NCI-H2029 (cell line): ENCODE measurements around the gene CLGN.

Experiments
- DNase-seq: peaks from one replicate; lab custom pipeline; 2025; lab: John Stamatoyannopoulos, UW

The CLGN gene

DNA sequence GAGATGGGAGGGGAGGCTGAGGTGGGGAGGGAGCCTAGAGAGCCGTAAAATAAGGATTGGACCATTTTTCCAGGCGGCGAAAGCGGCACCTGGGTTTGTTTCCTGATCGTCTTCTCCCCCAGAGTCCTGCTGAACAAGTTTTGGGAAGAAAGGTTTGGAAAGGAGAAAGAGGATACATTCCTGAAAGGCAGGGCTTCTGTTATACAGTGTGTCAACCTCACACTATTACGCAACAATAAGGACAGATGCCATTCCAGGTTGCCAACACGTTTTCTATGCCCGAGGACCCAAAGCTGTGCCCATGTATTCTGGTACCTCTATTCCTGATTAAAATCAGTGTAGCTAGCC lies 53.3 kb downstream of the CLGN start:
- no peak for DNase-seq

DNA sequence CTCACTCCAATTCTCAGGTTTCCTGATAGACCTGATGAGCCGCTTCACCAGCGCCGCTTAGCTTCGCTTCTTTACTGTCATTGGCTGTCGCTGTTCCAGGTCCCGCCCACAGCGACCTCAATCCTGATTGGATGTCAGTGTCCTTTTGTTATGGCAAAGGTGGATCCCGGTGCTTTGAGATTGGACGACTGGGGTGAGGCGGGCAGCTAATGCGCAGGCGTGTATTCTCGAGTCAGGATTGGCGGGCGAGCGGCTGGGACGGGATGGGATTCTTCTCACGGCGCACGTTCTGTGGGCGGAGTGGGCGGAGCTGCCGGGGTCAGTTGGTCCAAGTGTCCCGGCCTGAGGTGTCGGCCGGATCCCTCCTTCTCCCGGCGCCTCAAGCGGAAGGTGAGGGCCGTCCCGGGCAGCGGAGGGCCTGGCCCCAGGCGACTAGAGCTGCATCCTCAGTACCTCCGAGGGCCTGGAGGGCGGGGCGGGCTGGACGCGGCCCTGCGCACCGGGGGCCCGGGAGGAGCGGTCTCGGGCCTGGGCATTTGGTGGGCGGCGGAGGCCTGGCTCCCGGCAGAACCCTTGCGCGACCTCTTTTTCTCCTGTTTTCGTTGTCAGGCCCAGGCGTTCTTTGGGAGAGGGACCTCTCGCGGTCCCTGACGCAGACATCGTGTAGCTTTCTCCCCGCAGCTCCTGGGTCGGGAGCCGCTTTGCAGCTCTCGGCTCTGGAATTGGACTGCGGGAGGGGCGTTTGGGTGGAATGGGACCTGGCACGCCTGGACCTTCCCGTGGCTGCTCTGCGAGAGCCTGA lies 53.9 kb downstream of the CLGN start, which contains the start of gene SCOC:
TSS of gene SCOC (plus strand) at position 319 of the 802 bp plus-strand sequence. CDS start 5,525 bp downstream, outside the sequence.
- peak; percentile 98 for DNase-seq

DNA sequence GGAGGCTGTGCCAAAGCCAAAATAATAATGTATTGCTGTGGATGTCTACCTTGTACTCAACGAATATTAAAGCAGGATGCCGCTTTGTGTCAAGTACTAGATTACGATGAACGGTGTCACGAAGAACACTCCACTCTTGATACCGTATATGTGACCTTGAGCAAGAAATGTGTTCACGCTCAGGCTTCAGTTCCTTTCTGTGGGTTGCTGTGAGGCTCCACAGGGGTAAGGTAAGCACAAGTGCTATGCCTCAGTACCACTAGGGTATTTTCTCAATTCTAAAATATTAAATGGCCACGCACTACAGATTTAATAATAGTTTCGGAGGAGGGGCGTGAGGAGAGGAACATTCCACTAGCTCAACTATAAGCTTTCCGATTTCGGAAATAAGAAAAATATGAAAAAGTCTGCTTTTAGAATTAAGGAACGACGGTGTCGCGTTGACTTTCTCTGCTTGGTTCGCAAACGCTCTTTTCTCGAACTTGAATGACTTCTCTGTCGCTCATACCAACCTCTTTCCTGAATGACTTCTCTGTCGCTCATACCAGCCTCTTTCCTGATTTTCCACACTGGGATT lies 54.6 kb downstream of the CLGN start:
- DNase-seq: no peak

DNA sequence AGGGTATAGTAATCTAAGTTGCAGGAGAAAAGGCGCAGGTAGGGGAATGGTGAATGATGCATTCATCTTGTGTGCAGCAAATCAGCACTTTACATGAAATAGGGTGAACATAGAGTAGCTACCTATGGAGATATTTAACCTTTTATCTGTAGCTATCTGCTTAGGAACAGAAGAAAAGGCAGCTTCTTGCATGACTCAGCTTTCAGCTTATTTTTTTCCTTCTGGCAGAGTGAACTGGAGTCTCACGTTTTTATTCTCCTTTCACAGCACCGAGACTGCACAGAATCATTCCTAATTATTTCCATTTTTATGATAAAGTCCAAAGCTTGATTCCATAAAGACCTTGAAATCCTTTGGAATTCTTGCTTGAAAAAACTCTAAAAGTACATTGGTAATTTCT lies 58.8 kb downstream of the CLGN start:
- no peak for DNase-seq

DNA sequence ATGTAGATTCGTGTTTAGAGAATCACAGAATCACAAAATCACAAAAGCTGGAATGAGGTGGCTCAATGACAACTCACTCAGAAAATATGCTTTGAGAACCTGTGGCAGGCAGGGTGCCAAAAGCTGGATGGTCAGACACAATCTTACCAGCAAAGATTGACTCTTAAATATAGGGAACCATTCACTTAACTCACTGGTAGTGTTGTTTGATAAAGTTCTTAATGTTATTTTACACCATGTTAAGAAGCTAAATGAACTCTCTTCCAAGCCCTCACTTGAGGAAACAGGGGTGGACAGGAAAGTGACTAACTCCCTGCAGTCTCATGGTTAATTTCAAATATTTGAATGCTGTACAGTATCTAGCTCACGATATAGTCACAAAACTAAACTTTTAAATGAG lies 59.7 kb downstream of the CLGN start:
- no peak for DNase-seq

DNA sequence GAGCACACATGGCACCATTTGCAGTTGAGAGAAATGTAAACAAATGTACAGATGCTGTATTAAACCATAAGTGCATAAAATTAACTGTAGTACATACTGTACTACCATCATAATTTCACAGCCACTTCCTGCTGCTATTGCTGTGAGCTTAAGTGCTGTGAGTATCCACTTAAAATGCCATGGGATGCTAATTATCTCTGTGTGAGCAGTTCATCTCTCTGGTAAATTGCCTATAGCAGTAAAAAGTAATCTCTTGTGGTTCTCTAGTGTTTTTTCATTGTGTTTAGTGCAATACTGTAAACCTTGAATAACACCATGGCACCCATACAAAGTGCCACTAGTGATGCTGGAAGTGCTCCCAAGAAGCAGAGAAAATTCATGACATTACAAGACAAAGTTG lies 63.9 kb downstream of the CLGN start:
- peak; percentile 59 for DNase-seq

DNA sequence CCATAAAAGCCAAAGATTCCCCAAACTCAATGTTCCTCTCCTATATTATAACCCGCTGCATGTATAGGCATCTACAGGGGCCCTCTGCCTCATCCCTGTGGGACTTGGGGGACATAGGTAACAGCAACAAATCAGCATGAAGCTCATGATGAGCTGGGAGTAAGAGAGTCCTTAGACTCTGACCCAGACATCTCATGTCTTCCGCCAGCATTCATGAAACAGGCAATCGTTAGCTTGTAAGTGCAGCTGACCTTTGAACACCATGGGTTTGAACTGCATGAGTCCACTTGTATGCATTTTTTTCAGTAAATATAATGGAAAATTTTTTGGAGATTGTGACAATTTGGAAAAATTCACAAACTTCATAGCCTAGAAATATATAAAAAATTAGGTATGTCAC lies 64.4 kb downstream of the CLGN start:
- no peak for DNase-seq

DNA sequence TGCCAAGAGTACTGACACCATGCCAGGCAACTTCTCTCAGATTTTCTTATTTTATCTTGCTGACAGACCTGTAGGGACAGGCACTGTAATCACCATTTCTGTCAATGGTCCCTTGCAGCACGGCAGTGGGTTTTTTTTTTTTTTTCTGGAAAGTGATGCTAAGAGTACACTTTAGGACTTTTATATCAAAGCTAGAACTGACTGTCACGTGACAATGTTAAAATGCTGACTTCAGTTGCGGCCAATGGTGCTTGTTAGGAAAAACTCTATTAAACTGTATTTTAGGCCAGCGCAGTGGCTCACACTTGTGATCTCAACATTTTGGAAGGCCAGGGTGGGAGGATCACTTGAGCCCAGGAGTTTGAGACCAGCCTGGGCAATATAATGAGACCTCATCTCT lies 66.3 kb downstream of the CLGN start:
- DNase-seq: no peak

DNA sequence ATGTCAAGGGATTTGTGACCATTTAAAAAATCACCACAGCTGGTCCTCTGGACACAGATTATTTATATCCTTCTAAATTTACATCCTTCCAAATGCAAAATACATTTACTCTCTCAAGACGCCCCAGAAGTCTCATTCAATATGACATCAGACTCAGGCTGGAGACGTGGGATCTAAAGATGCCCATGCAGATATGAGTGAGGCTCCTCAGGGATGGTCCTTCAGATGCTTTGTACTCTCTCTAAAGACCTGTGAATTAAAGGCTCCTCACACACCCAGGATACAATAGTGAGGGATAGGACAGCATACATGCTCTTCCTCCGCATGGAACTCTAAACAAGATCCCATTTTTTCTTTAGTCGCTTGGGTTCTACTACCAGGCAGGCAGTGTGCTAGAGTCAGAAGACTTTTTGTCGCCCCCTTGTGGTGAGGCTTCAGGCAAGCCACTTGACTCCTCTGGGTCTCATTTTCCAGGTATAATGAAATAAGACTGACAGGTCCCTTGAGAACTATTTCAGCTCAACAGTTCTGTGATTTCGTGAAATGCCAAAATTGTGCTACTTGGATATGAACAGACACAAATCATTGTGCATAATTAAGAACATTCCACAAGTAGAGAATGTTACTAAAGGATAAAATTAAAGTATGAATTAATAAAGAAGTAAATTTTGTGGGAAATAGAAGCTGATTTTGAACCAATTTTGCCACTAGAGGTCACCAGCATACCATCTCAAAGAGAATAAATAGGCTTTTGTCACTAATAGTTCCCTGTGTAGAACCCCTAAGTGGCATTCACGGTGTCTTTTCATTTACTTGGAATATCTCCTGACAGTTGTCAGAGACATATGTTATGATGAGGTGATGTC lies 67.7 kb downstream of the CLGN start:
- peak; percentile 83 for DNase-seq

DNA sequence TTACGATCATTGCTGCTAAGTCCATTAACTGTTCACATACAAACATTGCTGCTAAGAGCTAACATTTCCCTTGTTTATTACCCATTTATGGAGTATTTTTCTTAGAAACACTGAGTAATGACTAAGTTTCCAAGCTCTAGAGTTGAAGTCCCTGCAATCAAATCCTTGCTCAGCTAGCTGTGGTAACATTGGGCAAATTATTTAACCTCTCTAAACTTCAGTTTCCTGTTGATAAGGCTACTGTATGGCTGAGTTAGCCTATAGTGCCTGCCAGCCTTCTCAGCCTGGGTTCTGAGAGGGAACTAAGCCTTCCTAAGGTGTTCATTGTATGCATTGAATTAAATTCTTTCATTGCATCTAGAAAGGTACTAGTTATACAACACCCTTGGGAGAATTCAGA lies 69.2 kb downstream of the CLGN start:
- DNase-seq: no peak

DNA sequence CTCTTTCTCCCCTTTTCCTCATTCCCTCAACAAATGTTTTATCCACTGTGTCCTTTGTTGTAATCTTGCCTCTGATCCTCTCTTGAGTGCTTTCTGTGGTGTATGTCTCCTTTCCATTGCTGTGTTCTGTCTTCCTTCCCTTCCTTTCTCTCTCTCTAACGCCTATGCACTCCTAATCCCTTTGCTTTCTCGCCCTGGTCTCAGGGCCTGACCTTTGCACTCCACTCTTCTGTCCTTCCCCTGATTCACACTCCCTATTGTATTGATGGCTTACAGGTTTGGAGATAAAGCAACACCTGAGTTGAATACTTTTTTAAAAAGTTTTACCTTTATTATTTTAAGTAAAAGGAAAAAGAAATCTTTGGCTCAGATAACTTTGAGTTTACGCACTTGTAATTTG lies 69.6 kb downstream of the CLGN start:
- DNase-seq: no peak

DNA sequence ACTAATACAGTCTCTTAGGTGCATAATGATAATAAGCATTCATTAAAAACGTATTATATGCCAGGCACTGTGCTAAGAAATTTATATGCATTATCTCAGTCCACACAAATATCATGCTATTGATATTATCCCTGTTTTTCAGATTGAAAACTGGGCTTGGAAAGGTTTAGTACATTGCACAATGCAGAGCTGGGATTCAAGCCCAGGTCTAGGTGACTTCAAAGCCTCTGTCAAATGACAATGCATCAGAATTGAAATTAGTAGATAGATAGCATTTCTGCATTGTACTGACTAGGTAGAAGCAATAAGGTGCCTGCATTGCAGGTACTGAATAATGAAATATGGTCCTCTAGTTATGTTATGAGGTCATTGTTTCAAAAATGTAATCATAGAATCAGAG lies 72.2 kb downstream of the CLGN start:
- DNase-seq: no peak

DNA sequence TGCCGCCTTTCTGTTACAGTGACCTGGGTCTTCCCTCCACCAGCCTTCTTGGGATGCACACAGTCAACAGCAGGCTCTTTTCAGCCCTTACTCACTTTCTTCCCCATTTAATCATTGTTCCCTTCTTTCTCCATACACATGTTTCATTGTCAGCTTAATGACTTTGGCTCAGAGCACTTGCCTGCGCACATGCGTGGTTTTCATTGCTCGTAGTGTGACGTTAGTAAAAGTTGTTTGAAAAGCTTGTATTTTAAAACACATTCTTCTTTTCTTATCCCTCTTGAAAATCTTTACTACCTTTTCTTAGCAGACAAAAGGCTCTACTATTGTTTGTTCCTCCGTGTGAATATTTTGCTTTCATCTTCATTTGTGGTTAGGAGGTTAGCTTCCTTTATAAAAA lies 73.7 kb downstream of the CLGN start:
- DNase-seq: no peak

DNA sequence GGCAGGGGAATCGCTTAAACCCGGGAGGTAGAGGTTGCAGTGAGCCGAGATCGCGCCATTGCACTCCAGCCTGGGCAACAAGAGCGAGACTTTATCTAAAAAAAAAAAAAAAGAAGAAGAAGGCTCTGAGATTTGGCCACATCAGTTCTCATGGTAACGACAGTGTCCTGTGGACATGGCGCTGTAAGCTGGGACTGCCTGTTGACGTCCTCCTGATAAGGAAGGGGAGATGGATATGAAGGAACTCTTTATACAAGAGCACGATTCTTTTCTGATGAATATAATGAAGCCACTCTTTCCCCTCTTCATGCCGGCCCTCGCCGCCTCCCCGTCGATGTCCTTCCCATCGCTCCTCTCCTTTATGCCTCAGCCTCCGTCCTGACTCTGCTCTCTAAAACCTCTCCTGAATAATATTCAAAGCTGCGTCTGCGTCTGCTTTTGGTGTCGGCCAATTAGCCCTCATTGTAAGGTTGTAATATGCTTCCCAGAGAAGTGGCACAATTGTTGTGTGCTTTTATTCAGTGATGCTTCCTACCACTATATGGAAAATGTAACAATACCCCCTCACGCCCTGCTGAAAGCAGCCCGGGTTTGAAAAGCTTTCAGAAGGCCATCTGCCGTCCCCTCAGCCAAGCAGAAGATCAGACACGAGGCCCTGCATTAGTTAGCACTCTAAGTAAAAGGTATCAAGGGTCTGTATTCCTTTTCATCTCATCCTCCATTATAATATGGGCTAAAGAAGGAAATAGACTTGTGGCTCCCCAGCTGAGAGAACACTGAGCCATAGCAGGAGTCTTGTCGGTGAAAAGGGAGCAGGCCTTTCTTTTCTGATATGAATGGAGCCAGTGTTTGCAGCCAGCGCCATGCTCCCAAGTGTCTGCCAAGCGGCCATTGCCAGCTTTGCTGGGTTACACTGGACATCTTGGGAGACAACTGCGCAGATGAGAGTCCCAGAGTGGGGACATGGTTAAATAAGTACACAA lies 76.1 kb downstream of the CLGN start:
- no peak for DNase-seq

DNA sequence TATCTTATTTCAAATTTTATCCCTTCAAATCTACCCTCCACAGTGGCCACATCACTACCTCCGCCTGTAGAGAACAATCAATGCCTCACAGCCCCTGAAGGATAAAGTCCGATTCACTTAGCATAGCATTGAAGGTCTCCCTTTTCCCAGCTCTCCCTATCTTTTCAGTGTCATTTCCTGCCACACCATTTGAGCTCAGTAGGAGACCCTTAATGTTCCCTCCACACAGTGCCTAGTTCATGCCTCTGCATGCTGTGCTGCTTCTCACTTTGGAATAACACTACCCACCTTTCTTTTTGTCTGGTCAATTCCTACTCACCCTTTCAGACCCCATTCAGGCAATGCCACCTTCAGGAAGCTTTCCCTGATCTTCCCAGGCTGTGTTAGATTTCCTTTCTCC lies 77.6 kb downstream of the CLGN start:
- no peak for DNase-seq

DNA sequence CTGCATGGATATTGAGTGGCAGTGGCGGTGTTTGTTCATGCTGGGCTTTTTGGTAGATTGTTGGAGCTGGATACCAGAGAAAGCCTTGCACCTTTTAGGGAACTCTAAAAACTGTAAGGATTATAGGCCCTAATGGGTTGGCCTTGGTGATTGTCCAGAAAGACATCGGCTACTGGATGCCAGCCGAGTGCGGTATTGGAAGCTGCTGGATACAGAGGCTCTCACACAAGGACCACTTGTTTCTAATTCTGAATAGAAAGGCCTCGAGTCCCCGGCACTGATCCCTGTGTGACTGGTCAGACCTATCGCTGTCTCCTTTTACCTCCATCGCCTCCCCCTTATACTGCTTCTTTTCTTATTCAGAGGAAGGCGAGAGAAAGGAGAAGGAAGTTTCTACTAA lies 81.3 kb downstream of the CLGN start:
- DNase-seq: no peak

DNA sequence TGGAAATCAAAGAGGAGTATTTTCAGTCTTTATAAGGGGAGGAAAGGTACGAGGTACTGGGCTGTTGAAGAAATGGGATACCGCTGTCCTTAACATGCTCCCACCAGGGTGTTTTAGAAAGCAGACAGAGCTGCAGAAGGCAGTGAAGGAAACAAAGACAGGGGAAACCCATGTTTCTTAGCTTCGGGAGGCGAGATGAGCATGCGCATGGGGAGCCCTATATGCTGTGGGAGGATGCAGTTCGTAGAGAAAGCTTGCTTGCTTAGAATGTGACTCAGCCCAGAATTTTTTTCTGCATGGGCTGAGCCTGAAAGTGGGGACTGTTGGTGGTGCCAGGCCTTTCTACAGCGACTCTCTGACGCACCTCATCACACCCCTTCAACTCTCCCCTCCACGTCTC lies 82.8 kb downstream of the CLGN start:
- DNase-seq: no peak

DNA sequence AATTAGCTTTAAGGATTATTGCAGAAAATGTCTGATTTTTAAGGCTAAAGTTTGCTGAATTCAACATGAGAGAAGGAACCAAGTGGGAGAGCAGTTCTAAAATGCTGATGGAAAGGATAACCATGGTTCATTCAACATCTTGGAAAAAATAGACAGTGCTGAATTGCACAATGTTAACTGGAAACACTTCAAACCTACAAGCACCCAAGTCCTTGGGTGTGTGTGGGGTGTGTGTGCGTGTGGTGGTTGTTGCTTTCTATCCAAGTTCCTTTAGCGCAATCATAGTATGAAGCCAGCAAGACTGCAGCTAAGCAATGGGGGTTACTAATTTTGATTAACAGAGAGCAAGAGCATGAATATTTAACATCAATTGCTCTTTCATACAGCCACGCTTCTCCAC lies 83.3 kb downstream of the CLGN start:
- no peak for DNase-seq

DNA sequence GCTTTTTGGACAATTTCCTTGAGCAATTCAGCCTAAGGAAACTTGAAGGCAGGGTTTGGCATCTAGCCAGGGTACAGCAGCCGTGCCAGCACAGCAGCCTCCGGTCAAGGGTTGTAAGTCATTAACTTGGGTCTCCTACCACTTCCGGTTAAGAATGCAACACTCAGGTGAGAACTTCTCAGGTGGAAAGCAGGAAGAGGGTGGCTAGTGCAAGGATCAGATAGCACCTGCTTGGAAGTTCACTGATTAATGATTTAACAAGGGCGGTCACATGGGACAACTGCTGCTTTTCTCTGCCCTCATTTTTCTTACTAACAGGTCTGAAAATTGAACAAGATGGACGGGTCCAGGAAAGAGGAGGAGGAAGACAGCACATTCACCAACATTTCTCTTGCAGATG lies 84.1 kb downstream of the CLGN start:
- DNase-seq: no peak

DNA sequence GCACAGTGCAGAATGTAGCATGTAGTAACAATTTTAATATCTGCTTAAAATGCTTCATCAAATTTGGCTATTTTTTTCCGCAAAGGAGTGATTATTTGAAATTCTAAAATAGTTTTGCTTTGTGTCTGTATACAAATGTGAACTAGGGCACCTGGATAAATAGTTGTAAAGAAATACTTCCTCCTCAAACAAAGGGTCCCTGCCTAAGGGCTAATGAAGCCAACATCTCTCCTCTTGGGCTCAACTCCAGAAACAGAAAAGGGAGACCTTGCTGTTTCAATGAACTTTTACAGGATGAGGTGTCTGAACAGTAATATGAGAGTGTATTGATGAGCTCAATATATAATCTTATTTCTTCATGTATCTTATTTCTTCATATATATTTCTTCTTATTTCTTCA lies 84.8 kb downstream of the CLGN start:
- no peak for DNase-seq
